ENCODE results near the gene AGPAT4.

AGPAT4 gene

GRCh38 chr6:161295784-161296183, 21.9 kb upstream of the AGPAT4 start:
- no peak for TF ChIP-seq CTCF (IDR thresholded peaks at IDR 0.05; ENCODE audit: borderline replicate concordance, insufficient read depth, low read depth, low read length)
- H3K4me3 ChIP-seq (ENCODE audit: low read depth, low read length), result no peak overlapping the region

- no peak for TF ChIP-seq CTCF (IDR thresholded peaks at IDR 0.05; ENCODE audit: borderline replicate concordance, insufficient read depth, low read depth, low read length)
- H3K4me3 ChIP-seq (ENCODE audit: low read depth, low read length), result no peak overlapping the region
Measured at GRCh38 chr6:161292650-161293281, 18.9 kb upstream of the AGPAT4 start.

GRCh38 chr6:161292145-161292544, 18.3 kb upstream of the AGPAT4 start:
- TF ChIP-seq CTCF (IDR thresholded peaks at IDR 0.05; ENCODE audit: borderline replicate concordance, insufficient read depth, low read depth, low read length), result no peak

GRCh38 chr6:161290751-161291150, 16.9 kb upstream of the AGPAT4 start:
- no peak overlapping the region for H3K4me3 ChIP-seq (ENCODE audit: low read depth, low read length)
- TF ChIP-seq CTCF (IDR thresholded peaks at IDR 0.05; ENCODE audit: borderline replicate concordance, insufficient read depth, low read depth, low read length), result no peak

More at GRCh38 chr6:161292145-161292544, 18.3 kb upstream of the AGPAT4 start:
- H3K4me3 ChIP-seq (ENCODE audit: low read depth, low read length), result no peak overlapping the region

- no peak for TF ChIP-seq CTCF (IDR thresholded peaks at IDR 0.05; ENCODE audit: borderline replicate concordance, insufficient read depth, low read depth, low read length)
- H3K4me3 ChIP-seq (ENCODE audit: low read depth, low read length), result no peak overlapping the region
Measured at GRCh38 chr6:161284653-161285052, 10.8 kb upstream of the AGPAT4 start.

GRCh38 chr6:161281092-161281491, 7.2 kb upstream of the AGPAT4 start:
- H3K4me3 ChIP-seq (ENCODE audit: low read depth, low read length), result no peak overlapping the region
- no peak for TF ChIP-seq CTCF (IDR thresholded peaks at IDR 0.05; ENCODE audit: borderline replicate concordance, insufficient read depth, low read depth, low read length)

GRCh38 chr6:161279677-161280415, 6.0 kb upstream of the AGPAT4 start:
- no peak overlapping the region for H3K4me3 ChIP-seq (ENCODE audit: low read depth, low read length)
- TF ChIP-seq CTCF (IDR thresholded peaks at IDR 0.05; ENCODE audit: borderline replicate concordance, insufficient read depth, low read depth, low read length), result no peak

Measured in GM12875 (cell line).